B cell (primary cell): ENCODE data around the gene TLCD3B. TPM values are rescaled to one million over a fixed set of nuclear protein-coding genes. Genes with fewer than 3 reads are reported as not detected.

Experiments
- ATAC-seq: fragments of 200-7000 bp; cut with Tn5 transposase; one replicate; pipeline ENCODE4 v1.10.0; 2021; ENCODE audit warnings: low read depth, mild to moderate bottlenecking, moderate number of reproducible peaks, moderate library complexity
- CTCF ChIA-PET: fragments of 350-600 bp; sonication (Branson Sonifier 250); formaldehyde crosslinking; loops from one replicate; lab custom pipeline; 2021; ENCODE audit warnings: antibody characterized with exemption, inconsistent platforms; lab: Charles Lee
- POLR2A ChIA-PET: fragments of 350-600 bp; sonication (Branson Sonifier 250); formaldehyde crosslinking; loops from one replicate; lab custom pipeline; 2021; ENCODE audit warnings: antibody characterized with exemption; lab: Charles Lee
- DNase-seq: peaks from one replicate; pipeline ENCODE4 v3.0.0; 2013
- H2AFZ ChIP-seq: 2 replicates; pipeline ENCODE4 v1.6.1; 2012; ENCODE audit warnings: mild to moderate bottlenecking, low read depth, low read length; ENCODE audit not compliant: insufficient read depth, poor library complexity, severe bottlenecking
- H3K27ac ChIP-seq, 2 donors: 1 replicate in 1 of 2; 2 replicates in 1 of 2; pipeline ENCODE4 v1.5.1; 2012 to 2013; ENCODE audit warnings: low read length in 2 of 2, mild to moderate bottlenecking in 2 of 2, moderate library complexity in 1 of 2
- H3K27me3 ChIP-seq, 4 experiments: fragments of 200-600 bp in 1 of 4; sonication (generic) in 1 of 4; replicated peaks in 1 of 4; 1 replicate in 2 of 4; 2 replicates in 2 of 4; pipeline versions ENCODE4 v1.6.1 to v1.7.0; 2013 to 2016; ENCODE audit warnings: low read length in 3 of 4, mild to moderate bottlenecking in 2 of 4, mixed read lengths in 1 of 4, moderate library complexity in 1 of 4; ENCODE audit not compliant: insufficient read depth in 4 of 4, control insufficient read depth in 3 of 4; ENCODE audit errors: control extremely low read depth in 1 of 4
- H3K36me3 ChIP-seq, 2 experiments: replicated peaks in 1 of 2; 1 replicate in 1 of 2; 2 replicates in 1 of 2; pipeline versions ENCODE4 v1.6.1 to v1.7.1; 2013; ENCODE audit warnings: low read length in 1 of 2; ENCODE audit not compliant: insufficient read depth in 2 of 2, control insufficient read depth in 1 of 2; ENCODE audit errors: control extremely low read depth in 1 of 2, extremely low read depth in 1 of 2
- H3K4me1 ChIP-seq, 2 donors: fragments of 200-600 bp in 1 of 2; sonication (generic) in 1 of 2; 1 replicate in 1 of 2; 2 replicates in 1 of 2; pipeline versions ENCODE4 v1.5.1 to v1.6.1; 2013 to 2017; ENCODE audit warnings: low read length in 2 of 2; ENCODE audit not compliant: control insufficient read depth in 2 of 2, insufficient read depth in 2 of 2
- H3K4me2 ChIP-seq: replicated peaks from 2 replicates; pipeline ENCODE3; 2012; ENCODE audit warnings: mild to moderate bottlenecking, low read depth, low read length; ENCODE audit not compliant: poor library complexity, severe bottlenecking
- H3K4me3 ChIP-seq, 5 experiments: fragments of 200-600 bp in 1 of 5; sonication (generic) in 1 of 5; 1 replicate in 3 of 5; 2 replicates in 2 of 5; pipeline versions ENCODE4 v1.5.1 to v1.7.0; 2011 to 2016; ENCODE audit warnings: low read length in 4 of 5, mild to moderate bottlenecking in 4 of 5, low read depth in 2 of 5, control low read depth in 1 of 5, moderate library complexity in 1 of 5; ENCODE audit not compliant: insufficient read depth in 1 of 5; ENCODE audit errors: control extremely low read depth in 1 of 5, extremely low read depth in 1 of 5
- H3K79me2 ChIP-seq: fragments of 200-600 bp; sonication (generic); one replicate; pipeline ENCODE4 v1.6.0; 2016; ENCODE audit warnings: low read length; ENCODE audit not compliant: control insufficient read depth, insufficient read depth
- H3K9ac ChIP-seq: fragments of 200-600 bp; sonication (generic); 2 replicates; pipeline ENCODE4 v1.6.1; 2017; ENCODE audit warnings: mild to moderate bottlenecking, low read length, moderate library complexity
- H3K9me3 ChIP-seq, 3 donors: one replicate each; pipeline versions ENCODE4 v1.6.1 to v1.7.1; 2013; ENCODE audit warnings: low read length in 2 of 3; ENCODE audit not compliant: control insufficient read depth in 2 of 3, insufficient read depth in 1 of 3; ENCODE audit errors: control extremely low read depth in 1 of 3
- H4K20me1 ChIP-seq: 2 replicates; pipeline ENCODE4 v1.6.0; 2012; ENCODE audit warnings: mild to moderate bottlenecking, low read length; ENCODE audit not compliant: insufficient read depth, control insufficient read depth, poor library complexity, severe bottlenecking
- H3K27ac Mint-ChIP-seq: one replicate; pipeline ENCODE4 v1.8.0; 2021; ENCODE audit warnings: mixed read lengths
- H3K27me3 Mint-ChIP-seq: one replicate; pipeline ENCODE4 v1.8.0; 2021; ENCODE audit warnings: mixed read lengths
- H3K4me1 Mint-ChIP-seq: one replicate; pipeline ENCODE4 v1.8.0; 2021; ENCODE audit warnings: mixed read lengths
- H3K4me3 Mint-ChIP-seq: one replicate; pipeline ENCODE4 v1.8.0; 2021; ENCODE audit warnings: mixed read lengths
- H3K9me3 Mint-ChIP-seq: one replicate; pipeline ENCODE4 v1.8.0; 2022; ENCODE audit warnings: mixed read lengths; ENCODE audit not compliant: insufficient read depth
- CTCF ChIP-seq: fragments of 200-600 bp; IDR thresholded peaks from one replicate; pipeline ENCODE4 v1.8.0; 2022; ENCODE audit warnings: antibody characterized with exemption, mild to moderate bottlenecking
- EZH2 ChIP-seq: IDR thresholded peaks from 2 replicates; pipeline ENCODE4 v1.6.1; 2012; ENCODE audit warnings: borderline replicate concordance, low read depth, mild to moderate bottlenecking, moderate library complexity, low read length; ENCODE audit not compliant: insufficient read depth, poor library complexity, severe bottlenecking
- WGBS: methylation state at CpG from one replicate; pipeline ENCODE4 v1.1.5; 2013; ENCODE audit warnings: missing lambda C conversion rate; ENCODE audit not compliant: insufficient coverage; 5-methylcytosine and 5-hydroxymethylcytosine counted together
- intact Hi-C: fragments of 100-400 bp; cut with micrococcal nuclease; formaldehyde crosslinking; loops from one replicate; pipeline ENCODE4 v1.10.0; 2022
- polyA plus RNA-seq: library from polyadenylated mRNA; depleted of rRNA; stranded (reverse); fragments of >200 nt; gene quantifications from 2 replicates; pipeline ENCODE4 v1.2.3, GENCODE V29; 2012
- total RNA-seq, 2 donors: library from RNA; stranded (reverse); fragments of 120-200 nt in 1 of 2; gene quantifications; 1 replicate in 1 of 2; 2 replicates in 1 of 2; pipeline versions ENCODE4 v1.2.3 to v1.2.4, GENCODE V29; 2013 to 2022

The TLCD3B gene
- total and polyA plus RNA-seq, 2 donors (not counting 1 experiment from before 2014, with no cell fraction given): not detected

- WGBS: 91% methylated on average over 8 of the region's 9 CpGs
- H3K4me2 ChIP-seq: peak overlapping the region; percentile 83
These were observed 37.0 kb downstream of the TLCD3B start for GRCh38 chr16:29993903-29994599.

More at GRCh38 chr16:29993903-29994599, 37.0 kb downstream of the TLCD3B start:
- intact Hi-C loops: loop anchor here (2.0 kb wide), 1 partner anchor 71 kb away; the partner anchor contains the start of gene ALDOA
- TF ChIP-seq CTCF: no peak
- TF ChIP-seq EZH2: no peak
- Histone ChIP-seq H3K27me3 (no peaks in the 10 kb centered on the region), H4K20me1 (no peaks in the 10 kb centered on the region), H2AFZ (peak overlapping the region; percentile 96), H3K9me3 (no peaks in the 10 kb centered on the region), H3K79me2 (peaks cover 13% of the 10 kb centered on the region), H3K9ac (no peak overlapping the region), H3K4me3 (no peak overlapping the region), H3K27ac (no peak overlapping the region), H3K36me3 (peaks cover 0 to 36% of the 10 kb centered on the region in 2 experiments), H3K4me1 (peaks cover 15 to 22% of the 10 kb centered on the region in 2 donors)
- peaks cover 38% of the 10 kb centered on the region for H3K4me1 Mint-ChIP-seq
- no peaks in the 10 kb centered on the region for H3K9me3 Mint-ChIP-seq
- ChIA-PET CTCF (interaction anchor here (1.2 to 1.8 kb wide), 3 partner anchors 12 to 39 kb away, joined by 4 to 5 read pairs (median 4); partner anchors contain the start of gene TAOK2), POLR2A (no interaction called here)
- ATAC-seq (no peak), DNase-seq (no peak)
- peak overlapping the region; percentile 68 for H3K27ac Mint-ChIP-seq
- H3K27me3 Mint-ChIP-seq: no peaks in the 10 kb centered on the region
- peak overlapping the region; percentile 62 for H3K4me3 Mint-ChIP-seq
